Fibroblast of the conjunctiva (primary cell): ENCODE results near the gene C11orf68.
A peak's percentile ranks its signal among the peaks of the same experiment; 100 is the strongest.

Source experiments
- DNase-seq: peaks from one replicate; pipeline ENCODE4 v3.0.0-alpha.2; 2010; ENCODE audit warnings: low read depth

The C11orf68 gene

DNA sequence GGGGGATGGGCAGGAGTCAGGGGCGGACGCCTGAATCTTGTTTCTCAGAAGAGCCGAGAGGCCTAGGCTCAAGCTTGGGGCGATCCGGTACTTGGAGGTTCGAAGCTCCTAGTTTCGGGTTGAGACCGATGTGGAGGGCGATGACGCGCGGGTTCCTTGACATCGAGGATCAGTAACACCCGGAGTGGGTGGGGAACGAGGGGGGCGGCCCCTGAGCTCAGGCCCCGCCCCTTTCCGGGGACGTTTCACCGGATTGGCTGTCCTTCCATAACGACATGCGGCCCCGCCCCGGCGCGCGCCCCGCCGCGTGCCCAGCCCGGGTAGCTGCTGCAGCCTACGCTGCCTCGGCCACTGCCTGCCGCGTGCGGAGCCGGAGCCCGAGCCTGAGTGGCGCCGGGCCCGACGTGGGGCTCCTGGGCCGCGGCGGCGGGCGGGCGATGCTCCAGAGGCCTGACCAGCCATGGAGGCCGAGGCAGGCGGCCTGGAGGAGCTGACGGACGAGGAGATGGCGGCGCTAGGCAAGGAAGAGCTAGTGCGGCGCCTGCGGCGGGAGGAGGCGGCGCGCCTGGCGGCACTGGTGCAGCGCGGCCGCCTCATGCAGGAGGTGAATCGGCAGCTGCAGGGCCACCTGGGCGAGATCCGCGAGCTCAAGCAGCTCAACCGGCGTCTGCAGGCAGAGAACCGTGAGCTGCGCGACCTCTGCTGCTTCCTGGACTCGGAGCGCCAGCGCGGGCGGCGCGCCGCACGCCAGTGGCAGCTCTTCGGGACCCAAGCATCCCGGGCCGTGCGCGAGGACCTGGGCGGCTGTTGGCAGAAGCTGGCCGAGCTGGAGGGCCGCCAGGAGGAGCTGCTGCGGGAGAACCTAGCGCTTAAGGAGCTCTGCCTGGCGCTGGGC, 28.3 kb downstream of the C11orf68 start, which contains the start of gene CCDC85B:
Gene CCDC85B (plus strand): TSS at position 350 of the 895 bp plus-strand sequence. CDS start 111 bp downstream, at position 461.
- peak; percentile 93 for DNase-seq

GRCh38 chr11:65888163-65888814, 30.6 kb downstream of the C11orf68 start, which contains the start of gene FIBP:
Gene FIBP, minus strand, starts transcription at chr11:65888471. Its CDS starts 53 bp downstream, at chr11:65888418.
- DNase-seq, result peak; percentile 95

DNA sequence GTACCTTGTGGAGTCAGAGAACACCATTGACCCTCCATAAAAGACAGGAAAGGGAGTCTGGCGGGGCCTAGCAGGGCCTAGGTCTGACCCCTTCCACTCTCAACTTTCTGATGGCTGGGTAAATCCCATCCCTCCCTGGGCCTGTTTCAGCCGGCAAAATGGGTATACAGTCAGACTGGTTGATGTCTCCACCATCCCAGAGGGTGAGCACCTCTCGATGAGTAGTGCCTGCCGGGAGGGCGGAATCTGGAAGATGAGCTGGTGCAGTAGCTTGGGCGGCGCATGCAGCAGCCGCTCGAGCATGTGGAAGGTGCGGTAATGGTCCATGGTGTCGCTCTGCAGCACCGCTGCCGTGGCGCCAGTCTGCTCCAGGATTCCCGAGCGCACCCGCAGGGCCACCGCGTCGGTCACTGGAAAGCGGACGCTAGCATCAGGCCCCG, 31.1 kb downstream of the C11orf68 start:
- DNase-seq, result no peak

DNA sequence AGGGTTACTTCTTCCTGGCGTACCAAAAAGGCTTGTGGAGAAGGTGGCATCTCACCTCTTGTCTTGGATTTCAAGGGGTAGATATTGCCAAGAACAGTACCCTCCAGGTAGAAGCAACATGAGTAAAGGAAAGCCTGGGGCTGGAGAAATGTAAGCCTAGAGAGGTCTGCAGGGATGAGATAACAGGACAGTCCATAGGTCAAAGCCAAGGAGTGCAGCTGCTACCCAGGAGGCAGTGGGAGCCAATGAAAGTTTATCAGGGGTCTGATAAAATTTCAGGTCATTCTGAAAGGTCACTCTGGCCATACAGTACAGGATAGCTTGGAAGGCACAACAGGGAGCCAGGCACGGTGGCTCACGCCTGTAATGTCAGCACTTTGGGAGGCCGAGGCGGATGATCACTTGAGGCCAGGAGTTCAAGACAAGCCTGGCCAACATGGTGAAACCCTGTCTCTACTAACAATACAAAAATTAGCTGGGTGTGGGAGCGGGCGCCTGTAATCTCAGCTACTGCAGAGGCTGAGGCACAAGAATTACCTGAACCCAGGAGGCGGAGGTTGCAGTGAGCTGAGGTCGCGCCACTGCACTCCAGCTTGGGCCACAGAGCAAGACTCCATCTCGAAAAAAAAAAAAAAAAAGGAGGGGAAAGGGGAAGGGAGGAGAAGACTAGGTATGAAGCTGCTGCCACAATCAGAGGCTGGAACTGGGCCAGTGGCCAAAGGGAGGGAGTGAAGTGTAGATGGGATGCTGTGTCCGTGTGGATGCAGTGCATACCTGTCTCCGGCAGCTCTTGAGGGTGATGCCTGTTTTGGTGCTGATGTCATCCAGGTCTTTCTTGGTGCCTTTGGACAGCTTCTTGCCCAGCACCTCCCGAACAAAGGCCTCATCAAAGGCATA, 31.8 kb downstream of the C11orf68 start:
- DNase-seq, result no peak

- DNase-seq, result no peak
These were observed 32.9 kb downstream of the C11orf68 start for GRCh38 chr11:65885808-65886536.

GRCh38 chr11:65885231-65885630, 33.6 kb downstream of the C11orf68 start:
- DNase-seq, result no peak

DNA sequence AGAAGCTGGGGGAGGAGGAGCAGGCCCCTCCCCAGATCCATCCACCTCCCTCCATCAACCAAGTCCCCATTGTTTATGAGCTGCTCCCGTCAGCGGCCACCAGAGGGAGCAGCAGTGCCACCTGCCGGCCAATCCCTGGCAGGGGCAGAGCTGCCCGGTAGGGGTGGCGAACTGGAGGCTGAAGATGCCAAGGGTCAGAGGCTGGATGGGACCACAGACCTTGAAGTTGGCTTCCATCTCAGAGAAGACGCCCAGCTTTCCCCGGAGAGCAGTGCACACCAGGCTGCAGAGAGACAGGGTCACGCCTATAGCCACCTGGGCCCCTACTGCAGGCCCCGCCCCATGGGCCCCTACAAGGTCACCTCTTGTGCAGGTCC, 34.2 kb downstream of the C11orf68 start:
- peak; percentile 69 for DNase-seq

DNA sequence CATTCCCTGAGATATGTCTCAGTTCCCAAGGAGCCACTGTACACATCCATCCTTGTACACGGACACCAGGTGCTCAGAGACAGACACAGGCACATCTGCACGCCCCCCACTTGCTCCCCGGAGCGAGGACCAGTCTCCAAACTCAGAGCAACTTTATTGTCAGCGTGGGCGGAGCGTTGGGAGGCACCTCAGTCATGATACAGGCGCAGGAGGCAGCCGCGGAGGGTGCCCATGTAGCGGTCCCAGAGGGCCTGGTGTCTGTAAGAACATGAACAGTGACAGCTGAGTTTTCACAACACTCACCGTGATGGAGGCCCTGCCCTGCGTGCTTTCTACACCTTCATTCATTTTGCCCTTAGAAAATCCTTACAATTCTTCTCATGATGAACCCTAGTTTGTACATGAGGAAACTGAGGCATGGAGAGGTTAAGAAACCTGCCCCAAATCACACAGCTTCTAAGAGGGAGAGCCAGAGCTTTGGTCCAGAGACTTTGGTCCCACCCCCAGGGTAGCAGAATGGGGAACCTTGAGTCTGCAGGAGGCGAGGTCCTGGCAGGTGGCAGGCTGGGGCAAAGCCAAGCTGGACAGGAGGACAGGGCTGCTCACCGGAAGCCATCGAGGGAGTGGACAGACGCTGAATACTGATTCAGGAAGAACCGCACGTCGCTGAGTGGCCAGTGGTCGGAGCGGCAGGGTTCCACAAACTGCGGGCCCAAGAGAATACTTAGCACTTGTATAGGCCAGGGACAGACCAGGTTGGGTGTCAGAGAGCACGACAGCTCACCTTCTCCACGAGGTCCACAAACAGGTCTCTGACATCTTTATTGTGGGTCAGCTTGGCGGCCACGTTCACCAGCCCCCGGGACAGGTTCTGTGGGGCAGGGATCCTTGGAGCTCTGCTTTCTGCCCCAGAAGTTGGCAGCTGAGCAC, 34.8 kb downstream of the C11orf68 start:
- no peak for DNase-seq

- no peak for DNase-seq
These were observed 35.7 kb downstream of the C11orf68 start for GRCh38 chr11:65883058-65883761.

DNA sequence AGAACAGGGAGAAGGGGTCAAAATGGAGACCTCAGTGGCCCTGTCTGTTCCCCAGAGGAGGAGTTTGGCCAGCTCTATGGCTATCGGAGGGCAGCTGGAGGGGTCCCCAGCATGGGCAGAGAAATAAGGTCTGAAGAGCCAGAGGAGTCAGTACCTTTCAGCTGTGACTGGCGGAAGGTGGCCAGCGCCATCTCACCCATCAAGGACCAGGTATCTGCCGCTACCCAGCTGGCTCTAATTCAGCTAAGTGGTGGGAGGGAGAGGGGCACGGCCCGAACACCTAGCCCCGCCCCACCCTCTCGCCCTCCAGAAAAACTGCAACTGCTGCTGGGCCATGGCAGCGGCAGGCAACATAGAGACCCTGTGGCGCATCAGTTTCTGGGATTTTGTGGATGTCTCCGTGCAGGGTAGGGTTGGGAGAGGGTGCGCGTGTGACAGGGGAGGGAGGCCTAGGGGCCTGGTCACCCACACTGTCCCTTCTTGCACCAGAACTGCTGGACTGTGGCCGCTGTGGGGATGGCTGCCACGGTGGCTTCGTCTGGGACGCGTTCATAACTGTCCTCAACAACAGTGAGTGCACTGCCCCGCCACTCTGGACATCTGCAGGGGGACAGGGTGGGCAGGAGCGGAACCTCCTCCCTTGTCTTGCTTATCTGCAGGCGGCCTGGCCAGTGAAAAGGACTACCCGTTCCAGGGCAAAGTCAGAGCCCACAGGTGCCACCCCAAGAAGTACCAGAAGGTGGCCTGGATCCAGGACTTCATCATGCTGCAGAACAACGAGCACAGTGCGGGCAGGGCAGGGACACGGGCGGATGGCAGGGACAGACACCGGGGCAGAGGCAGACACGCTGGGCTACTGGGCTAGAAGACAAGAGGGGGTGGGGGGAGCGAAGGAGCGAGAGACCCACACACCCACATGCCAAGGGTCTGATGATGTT, 36.5 kb downstream of the C11orf68 start:
- DNase-seq, result no peak

DNA sequence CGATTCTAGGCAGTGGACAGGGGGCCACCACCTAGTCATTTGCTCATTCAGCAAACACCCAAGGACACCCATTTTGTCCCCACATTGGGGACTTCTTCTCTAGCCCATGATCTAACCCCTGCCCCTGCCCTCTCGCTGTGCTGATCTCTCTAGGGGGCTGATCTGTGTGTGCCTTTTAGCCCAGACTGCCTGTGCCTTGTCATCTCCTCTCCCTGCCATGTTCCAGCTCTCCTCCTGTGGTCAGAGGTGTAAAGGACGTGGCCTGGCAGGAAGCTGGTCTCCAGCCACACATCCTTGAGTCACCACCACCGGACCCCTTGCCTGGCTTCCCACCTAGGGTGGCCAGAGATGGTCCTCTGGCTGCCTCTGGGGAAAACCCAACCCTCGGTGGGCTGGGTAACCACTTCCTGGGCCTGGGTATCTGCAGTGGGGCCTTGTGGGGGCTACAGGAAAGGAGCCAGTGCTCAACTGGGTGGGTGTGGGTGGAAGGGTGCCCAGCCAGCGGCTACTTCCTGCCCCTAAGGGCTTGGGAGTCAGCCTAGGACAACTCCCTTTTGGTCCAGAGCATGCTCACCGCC, 37.9 kb downstream of the C11orf68 start:
- no peak for DNase-seq

GRCh38 chr11:65880027-65880426, 38.8 kb downstream of the C11orf68 start:
- DNase-seq, result no peak

DNA sequence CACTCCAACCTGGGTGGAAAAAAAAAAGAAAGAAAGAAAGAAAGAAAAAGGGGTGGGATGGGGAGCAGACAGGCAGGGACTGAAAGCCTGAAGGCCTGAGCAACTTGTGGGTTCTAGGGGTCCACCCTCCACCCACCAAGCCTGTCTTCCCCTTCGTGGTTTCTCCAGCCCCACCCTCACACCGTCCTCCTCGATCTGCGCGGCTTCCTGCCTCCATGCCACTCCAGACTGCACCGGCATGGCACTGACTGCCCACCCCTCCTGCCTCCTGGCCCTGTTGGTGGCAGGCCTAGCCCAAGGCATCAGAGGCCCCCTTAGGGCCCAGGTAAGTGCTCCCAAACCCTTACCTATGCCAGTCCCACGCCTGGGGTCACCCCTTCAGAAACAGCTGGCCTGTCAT, 39.2 kb downstream of the C11orf68 start, which contains the start of gene CTSW:
Gene CTSW (plus strand): TSS at position 221 of the 400 bp plus-strand sequence. CDS start 18 bp downstream, at position 239.
- DNase-seq, result no peak

DNA sequence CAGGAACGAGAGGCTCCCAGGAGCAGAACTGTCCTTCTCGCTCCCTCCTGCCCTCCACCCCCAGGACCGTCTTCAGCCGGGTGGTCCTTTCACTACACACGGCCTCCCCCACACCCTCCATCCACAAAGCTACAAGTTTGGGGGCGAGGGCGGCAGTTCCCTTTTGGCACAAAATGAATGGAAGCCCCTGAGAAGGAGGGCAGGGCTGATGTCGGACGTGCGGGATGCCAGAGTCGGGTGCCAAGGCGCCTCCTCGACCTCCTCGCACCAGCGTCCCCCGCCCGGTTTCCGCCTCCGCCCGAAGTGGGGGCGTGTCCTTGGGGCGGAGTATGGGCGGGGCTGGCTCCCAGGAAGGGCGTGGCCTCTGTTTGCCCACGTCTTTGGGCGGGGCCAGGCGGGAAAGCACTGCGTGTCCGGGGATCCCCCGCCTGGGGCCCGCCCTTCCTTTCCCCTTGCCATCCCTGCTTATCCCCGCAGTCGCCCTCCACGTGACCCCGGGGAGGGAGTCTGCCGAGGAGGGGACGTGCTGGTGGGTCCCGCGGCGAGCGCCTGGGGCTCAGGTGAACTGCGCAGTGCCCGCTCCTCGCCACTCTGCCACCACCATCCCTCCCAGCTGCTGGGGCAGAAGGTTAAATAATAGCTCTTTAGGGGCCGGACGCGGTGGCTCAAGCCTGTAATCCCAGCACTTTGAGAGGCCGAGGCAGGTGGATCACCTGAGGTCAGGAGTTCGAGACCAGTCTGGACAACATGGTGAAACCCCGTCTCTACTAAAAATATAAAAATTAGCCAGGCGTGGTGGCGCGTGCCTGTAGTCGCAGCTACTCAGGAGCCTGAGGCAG, 45.3 kb downstream of the C11orf68 start:
- DNase-seq, result peak; percentile 92

GRCh38 chr11:65872586-65873317, 46.1 kb downstream of the C11orf68 start, which contains the start of gene EFEMP2:
Gene EFEMP2, minus strand, starts transcription at chr11:65872800. Its CDS starts 446 bp downstream, at chr11:65872354.
- no peak for DNase-seq
